NCI-H345 (cell line): Measurements from ENCODE around the gene AXL.
"Not testable (repeated sequence)": the region's sequence is repeated elsewhere in the genome, so short reads cannot be mapped to it uniquely, and the experiment has no call there.

Experiments
- DNase-seq: peaks from one replicate; lab custom pipeline; 2025; lab: John Stamatoyannopoulos, UW

Gene AXL

DNA sequence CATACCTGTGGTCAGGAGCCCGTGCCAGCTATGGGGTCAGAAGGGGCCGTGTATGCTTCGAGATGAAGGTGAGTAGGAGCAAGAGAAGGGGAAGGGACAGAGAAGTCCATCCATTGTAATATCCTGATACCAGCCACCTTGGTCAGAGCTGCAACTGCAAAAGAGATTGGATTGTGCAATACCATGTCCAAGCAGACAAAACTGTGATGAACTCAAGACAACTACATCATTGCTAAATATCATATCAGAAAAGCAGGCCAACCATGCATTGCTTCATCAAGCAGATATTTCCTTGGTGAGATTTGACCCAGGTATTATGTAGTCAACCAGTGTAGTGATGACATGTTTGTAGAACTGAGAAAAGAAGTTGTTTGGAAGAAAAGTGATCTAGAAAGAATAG, 57.2 kb downstream of the AXL start:
- no peak for DNase-seq

DNA sequence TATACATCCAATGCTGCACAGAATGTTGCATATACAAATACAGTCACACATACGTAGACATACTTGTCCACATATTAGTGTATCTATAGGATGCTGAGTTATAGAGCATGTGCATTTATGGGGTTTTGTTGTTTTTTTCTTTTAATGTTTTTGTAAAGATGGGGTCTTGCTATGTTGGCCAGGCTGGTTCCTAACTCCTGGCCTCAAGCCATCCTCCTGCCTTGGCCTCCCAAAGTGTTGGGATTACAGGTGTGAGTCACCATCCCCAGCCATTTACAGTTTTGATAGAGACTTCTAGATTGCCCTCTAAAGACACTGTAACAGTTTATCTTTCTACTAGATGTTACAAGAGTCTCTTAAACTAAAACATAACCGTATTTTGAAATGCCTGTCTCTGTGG, 59.5 kb downstream of the AXL start:
- DNase-seq, result no peak

DNA sequence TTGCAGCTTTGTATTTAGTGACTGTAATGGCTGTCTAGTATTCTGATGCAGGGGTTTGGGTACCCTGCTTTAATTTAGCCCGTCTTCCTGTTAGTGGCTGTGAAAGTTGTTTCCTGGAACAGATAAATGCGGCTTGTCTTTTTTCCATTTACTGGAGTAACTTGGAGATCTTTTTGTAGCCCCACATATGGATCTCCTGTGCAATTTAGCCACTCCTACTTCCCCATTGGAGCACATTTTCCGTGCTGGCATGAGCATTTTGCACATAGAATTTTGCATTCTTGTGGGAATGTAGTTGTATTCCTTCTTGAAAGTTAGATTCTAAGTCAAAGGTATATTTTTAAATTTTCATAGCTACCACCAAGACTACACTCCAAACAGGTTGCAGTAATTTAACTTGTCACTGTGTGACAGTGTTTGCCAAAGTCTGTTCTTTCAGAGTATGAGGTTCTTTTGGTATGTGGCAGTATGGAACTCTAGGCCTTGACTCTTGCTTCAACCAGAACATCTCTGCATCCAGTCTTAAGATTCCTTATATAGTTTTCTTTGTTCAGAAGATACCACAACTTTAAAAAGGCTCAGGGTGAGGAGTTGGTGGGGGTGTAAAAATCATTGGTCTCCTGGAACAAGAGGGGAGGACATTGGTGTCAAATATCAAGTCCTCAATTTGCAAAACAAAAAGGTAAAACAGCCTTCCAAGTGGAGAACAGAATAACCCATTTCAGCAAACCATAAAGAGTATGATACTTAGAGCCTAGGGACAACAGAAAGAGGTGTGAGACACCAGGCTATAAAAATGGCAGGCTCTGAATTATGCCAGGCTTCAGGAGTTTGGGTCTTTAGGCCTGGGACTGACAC, 69.9 kb downstream of the AXL start:
- no peak for DNase-seq

DNA sequence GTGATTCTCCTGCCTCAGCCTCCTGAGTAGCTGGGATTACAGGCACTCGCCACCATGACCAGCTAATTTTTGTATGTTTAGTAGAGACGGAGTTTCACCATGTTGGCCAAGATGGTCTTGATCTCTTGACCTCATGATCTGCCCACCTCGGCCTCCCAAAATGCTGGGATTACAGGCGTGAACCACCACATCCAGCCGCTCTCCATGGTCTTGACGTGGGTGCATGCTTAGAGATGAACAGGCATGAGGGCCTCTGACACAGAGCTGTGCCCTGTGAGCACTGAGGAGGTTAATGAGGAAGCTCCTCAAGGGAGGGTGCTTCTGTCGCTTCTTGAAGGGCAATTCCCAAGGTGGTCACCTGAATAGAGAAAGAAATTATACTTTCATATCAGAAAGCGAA, 70.8 kb downstream of the AXL start:
- not testable (repeated sequence) for DNase-seq

DNA sequence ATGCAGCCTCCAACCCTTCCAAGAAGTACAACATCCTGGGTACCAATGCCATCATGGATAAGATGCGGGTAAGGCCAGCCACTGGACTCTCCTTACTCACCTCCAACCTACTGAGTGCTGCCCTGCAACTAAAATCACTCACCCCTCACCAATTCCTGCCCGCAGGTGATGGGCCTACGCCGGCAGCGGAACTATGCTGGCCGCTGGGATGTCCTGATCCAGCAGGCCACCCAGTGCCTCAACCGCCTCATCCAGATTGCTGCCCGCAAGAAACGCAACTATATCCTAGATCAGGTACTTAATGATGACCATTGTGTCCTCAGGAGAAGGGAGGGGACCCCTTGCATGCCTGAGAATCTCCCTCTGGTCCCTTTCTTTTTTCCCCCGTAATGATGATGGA, 75.4 kb downstream of the AXL start:
- no peak for DNase-seq

DNA sequence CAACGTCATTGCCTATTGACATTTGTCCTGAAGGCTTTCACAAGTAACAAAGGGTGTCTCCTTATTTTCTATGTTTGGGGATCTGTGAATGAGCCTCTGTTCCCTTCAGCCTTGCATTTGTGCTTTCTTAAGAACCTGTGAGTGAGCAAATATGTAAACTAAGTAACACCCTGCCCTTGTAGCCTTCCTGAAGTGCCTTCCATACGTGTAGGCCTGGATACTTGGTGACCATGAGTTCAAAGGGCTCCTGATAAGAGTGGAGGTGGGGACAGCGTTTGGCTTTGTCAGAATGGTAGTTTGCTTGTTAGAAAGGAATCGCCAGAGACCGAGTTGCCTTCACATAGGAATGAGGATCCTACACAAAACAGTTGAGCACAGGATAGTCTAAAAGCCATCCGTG, 76.5 kb downstream of the AXL start:
- DNase-seq, result no peak

DNA sequence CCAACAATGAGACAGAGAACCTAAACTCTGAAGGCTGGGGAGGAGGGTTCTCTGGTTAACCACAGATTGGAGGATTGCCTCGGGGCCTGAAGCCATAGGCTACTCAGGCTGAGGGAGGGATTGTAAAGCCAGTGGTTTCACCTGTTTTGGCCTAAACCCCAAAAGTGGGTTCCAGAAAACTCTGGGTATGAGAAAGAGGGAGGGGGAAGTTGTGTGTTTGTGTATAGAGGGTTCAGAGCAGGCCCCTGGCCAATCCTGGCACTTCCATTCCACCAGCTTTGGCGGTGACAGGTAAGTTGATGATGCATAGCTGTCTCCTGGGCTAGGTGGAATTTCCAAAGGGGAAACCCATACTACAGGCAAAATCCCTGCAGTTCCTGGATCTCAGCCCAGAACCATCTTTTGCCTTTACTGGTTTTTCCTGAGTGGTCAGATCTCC, 77.4 kb downstream of the AXL start:
- DNase-seq, result no peak

DNA sequence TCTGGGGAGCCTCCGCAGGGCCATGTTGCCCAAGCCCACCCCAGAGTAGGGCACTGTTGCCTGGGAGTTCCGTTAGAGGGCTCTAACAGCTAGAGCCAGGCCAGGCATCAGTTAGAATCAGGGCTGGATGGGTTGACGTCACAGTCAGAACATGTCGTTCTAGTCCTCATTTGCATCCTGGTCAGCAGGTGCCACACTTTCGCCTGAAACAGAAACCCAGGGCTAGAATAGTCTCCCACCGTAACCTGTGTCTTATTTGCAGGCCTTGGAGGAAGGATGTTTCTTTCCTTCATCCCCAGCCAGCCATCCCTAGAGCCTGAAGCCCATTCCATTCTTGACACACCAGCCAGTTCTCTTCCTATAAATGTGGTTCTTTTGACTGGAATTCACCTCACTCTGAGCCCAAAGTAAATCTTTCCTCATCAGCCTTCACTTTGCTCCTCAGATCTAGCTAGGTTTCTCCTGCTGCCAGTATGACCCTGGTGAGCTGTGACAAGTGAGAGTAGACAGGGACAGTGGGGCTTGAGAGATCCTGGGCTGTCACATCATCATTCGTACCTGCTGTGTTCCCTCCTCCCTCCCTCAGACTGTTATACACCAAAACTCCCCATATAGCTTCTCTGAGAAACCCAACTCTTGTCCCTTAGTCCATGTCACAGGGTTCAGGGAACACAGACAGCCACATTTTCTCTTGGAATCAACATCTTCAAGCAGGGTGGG, 78.8 kb downstream of the AXL start:
- DNase-seq, result no peak

DNA sequence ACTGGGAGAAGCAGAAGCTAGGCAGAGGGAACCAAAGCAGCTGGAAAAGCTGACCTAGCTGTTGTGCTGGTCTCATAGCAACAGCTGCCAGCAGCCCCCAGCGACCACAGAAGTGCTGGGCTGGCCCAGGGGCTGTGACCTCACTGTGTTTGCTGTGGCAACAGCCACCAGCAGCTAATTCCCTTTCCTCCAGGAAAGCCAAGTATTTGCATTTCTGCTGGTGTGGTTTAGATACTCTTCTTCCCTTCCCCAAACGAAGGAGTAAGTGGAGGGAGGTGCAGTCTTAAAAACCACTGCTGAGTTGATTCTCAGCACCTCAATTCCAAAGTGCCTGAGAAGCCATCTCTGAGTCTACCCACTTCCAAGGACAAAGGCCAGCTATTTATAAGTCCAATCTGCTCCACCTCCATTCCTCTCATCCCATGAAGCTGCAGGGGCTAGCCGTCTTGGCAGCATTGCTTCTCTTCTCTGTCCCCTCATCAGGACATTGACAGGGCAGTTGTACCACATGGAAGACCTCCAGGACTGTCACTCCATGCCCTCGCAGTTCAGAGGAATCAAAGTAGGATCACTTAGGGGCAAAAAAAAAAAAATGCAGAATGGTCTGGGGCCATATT, 79.4 kb downstream of the AXL start:
- DNase-seq, result no peak

DNA sequence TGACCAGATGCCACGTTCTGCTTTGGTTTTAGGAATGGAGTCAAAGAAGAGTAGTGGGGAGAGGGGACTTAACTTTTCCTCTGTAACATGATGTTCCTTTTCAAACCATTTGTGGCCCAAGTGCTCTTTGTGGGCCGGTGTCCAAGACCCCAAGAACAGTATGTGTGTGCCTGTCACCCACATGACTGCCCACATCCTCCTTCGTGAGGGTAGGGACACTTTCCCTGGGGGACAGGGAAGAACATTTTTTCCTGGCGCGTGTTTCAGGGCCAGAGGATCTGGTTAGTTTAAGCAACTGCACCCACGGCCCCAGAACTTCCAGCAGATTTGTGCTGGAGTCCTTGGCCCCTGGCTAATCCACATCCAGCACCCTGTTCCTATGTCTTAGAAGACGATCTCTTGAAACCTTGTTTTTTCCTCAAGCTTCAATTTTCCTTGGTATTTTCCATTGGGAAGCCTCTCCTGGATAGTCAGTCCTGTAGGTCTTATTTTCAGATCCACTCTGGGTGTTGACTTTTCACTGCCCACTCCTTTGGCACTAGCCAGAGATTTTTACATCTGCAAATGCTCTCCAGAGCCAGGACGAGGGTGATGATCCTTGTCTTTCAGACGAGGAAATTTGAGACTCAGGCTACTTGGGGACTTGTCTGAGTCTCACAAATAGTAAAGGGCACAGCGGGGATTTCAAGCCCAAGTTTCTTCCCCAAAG, 80.2 kb downstream of the AXL start:
- DNase-seq, result no peak

DNA sequence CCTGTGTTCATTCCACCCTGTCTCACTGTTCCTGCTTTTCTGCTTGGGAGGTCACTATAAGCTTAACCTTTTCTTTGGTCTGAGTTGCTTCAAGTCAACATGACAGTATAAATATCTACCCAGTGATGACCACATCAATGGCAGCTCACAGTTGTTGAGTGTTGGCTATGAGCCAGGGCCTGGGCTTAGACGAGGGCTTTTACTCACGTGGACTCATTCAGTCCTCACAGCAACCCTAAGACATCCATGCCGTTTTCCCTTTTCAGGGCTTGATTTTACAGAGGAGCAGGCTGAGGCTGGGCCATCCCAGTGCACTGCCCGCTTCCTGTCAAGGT, 80.7 kb downstream of the AXL start:
- DNase-seq, result no peak

DNA sequence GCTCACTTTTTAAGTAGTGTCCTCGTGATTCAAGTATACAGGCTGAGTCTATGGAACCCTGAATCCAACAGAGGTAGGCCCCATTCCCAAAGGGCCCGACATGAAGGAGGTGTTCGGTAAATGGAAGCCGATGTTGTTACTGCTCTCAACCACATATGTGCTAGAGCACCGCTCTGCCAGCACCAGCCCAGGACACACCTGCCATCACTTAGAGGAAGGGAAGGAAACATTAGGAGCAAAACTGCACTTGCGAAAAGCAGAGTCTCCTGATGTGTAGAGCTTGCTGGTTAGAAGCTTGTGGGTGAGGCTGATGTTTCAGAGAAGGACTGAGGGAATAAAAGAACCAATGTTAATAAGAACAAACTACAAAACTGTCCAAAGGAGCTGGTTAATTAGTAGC, 81.5 kb downstream of the AXL start:
- no peak for DNase-seq

DNA sequence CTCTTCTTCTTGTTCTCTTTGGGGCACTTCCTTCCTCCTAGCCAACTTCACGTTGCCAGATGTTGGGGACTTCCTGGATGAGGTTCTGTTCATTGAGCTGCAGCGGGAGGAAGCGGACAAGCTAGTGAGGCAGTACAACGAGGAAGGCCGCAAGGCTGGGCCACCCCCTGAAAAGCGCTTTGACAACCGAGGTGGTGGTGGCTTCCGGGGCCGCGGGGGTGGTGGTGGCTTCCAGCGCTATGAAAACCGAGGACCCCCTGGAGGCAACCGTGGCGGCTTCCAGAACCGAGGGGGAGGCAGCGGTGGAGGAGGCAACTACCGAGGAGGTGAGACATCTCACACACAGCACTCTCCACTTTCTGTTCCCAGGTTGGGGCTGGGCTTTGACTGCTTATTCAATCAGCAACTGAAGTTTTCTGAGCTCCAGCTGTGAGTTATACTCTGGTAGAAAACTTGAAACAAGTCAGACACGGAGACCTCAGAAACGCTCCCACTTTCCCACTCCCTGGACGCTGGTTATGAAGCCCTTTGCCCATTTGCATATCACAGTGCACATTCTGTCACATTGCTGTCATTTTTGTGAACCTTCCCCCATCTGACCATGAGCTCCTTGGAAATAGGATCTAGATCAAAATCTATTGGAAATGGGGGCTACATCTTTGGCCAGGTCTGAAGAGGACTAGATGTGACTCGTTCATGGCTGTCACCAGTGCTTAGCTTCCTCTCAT, 83.8 kb downstream of the AXL start:
- no peak for DNase-seq

DNA sequence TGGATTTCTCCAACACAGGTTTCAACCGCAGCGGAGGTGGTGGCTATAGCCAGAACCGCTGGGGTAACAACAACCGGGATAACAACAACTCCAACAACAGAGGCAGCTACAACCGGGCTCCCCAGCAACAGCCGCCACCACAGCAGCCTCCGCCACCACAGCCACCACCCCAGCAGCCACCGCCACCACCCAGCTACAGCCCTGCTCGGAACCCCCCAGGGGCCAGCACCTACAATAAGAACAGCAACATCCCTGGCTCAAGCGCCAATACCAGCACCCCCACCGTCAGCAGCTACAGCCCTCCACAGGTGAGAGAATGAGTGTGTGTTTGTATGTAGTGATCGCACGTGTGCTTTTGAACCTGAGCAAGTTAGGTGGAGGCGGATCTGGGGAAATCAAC, 84.9 kb downstream of the AXL start:
- DNase-seq, result no peak

DNA sequence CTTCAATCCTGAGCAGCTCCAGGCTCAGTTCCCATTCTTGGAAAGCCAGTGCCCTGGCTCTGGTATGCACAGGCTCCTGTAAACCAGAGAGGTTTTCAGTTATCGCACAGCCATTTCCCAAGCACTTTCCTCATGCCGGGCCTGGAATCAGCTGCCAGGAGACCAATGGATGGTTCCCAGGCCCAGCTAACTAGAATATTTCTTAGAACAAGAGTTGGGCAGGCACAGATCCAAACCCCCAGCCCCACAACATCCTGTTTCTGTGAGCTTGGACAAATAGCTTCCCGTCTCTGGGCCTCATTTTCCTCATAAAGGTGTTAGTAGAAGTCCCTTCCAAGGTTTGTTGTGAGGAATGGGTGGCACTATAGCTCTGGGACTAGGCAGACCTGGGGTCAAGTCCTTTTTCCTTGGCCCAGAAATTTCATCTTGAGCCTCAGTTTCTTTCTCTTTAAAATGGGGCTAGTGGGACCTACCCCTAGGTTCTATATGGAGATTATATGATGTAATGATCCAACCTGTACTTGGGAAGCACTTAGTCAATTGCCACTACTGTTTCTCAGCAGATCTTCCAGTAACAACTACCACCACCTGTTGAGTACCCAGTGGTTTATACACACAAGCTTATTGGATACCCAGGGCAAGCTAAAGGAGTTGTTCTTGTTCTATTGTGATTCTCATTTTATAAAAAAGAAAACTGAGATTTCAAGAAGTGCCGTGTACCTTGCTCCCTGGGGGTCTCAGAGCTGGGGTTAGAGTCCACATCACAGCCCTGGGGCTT, 85.9 kb downstream of the AXL start:
- DNase-seq, result no peak

DNA sequence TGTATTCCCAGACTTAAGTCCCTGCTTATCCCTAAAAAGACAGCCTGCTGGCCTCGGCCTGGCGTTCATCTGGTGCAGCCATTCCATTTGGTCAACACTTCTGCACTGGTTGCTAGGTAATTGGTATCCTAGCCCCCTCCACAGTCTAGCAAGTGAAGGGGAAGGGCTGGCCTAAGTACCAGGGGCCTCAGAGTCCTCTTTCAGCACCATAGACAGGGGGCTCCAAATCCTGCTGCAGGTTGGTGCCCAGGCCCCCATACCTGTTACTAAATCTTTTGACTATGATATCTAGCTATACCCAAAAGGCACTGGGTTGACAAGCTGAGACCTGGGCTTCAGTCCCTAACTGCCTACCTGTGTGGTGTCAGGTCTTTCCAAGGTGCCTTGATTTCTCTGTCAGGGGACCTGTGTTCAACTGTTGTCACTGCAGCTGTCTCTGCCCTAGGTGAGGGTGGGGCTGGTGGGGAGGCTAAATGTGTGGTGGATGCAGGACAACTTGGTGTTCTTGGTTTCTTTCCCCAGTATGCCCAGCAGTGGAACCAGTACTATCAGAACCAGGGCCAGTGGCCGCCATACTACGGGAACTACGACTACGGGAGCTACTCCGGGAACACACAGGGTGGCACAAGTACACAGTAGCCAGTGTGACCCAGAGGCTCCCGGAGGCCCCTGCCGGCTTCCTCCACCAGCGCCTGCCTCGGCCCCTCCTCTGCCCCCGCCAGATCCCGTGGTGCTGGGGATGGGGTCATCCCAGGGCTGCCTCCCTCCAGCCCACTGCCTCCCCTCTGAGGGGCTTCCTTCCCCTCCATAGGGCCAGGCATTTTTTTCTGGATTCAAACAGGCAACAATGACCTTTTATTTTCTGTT, 87.1 kb downstream of the AXL start:
- DNase-seq, result no peak

DNA sequence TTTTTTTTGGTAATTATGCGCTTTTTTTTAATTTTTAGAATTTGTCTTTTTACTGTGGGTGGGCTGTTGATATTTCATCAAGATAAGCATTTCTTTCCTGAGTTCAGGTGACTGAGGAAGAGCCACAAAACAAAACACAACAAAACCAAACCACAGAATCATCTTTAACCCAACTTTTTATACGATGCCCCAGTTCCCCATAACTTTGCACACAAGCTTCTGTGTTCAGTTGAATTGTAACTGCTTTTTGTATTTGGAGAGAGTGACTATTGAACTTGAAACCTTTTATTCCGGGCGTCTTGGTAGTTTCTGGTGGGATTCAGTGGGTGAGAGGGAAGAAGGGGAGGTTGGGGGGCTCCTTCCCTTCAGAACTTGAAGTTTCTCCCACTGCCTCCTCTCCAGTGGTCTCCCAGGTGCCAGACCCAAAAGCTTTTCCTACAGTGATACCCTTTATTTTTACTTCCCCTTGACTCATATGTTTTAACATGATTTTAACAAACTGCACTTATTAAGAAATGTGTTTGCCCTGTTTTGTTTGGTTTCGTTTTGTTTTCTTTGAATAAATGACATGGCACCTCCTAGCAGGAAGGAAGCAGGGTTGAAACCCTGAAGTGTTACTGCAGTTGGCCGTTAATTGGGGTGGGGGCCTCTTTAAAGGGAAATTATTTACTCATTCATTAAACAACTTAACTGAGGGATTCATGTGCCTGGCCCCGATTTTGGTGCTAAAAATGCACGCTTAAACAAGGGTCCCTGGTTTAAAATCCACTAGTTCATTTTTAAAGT, 88.3 kb downstream of the AXL start:
- DNase-seq, result no peak

DNA sequence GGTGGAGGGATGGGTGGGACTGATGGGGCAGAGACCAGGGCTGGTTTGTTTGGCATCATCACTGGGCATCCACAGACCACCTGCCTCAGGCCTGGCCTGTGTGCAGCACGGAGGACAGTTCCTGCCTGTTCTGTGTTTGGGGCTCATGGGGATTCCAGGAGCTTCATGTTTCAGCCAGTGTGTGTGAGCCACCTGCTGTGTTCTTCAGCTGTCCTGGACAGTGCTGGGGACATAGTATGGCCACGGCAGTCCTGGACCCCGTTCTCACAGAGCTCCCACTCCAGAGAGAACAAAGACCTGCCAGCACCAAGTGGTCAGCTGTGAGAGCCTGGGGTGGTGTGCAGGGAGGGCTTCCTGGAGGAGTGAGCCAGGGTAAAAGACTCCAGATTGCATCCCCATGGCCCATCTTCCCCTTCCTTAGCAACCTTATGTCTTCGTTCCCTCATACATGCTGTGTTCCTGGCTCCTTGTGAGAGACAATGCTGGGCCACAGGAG, 89.0 kb downstream of the AXL start:
- no peak for DNase-seq
